NCI-H1436 treated with DMSO at 0.1 percent for 48 hours (cell line): ENCODE data around the gene MYBL2.

ENCODE experiments used
- DNase-seq: peaks from one replicate; lab custom pipeline; 2025; lab: John Stamatoyannopoulos, UW

The MYBL2 gene

DNA sequence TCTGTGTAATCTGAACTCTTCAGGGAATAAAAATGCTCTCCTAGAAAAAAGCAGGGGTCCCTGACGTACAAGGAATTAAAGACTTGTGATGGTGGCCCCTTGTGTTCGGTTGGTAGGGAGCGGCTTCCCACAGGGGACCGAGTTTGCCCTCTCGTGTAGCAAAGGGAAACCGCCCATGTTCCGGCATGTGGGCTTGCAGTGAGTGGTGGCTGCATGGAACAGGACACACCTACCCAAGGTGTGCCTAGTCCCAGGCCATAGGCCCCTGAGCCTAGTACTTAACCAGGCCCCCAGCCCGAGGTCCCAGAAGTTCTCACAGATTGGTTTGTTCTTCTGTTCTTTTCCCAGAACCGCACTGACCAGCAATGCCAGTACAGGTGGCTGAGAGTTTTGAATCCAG lies 15.5 kb downstream of the MYBL2 start:
- DNase-seq, result no peak

DNA sequence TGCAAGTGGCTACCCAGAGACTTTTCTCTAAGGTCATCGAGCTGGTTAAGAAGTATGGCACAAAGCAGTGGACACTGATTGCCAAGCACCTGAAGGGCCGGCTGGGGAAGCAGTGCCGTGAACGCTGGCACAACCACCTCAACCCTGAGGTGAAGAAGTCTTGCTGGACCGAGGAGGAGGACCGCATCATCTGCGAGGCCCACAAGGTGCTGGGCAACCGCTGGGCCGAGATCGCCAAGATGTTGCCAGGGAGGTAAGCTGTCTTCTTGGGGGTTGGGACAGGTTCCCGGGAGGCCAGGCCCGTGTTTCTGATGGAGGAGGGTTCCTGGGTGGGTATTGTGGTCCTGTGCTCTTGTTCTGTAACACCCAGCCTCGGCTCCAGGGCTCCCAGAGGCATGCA lies 19.9 kb downstream of the MYBL2 start:
- DNase-seq, result no peak

DNA sequence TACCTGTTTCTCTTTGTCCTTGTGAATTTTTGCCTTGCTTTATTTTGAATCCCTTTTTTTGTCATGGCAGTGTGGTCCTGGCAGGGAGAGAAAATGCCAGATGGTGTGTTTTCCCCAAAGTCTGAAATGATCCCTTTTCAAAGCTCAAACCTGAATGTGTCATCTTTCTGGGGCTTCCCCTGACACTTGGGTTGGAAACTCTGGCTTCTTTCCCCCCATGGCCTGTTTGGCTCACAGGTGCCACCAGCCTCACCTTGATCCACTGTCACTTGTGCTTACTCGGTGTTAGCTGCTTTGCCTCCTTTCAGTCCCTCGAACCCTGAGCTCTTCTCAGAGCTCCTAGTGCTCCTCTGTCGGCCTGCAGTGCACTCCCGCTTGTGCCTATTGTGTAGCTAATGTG lies 22.3 kb downstream of the MYBL2 start:
- no peak for DNase-seq

DNA sequence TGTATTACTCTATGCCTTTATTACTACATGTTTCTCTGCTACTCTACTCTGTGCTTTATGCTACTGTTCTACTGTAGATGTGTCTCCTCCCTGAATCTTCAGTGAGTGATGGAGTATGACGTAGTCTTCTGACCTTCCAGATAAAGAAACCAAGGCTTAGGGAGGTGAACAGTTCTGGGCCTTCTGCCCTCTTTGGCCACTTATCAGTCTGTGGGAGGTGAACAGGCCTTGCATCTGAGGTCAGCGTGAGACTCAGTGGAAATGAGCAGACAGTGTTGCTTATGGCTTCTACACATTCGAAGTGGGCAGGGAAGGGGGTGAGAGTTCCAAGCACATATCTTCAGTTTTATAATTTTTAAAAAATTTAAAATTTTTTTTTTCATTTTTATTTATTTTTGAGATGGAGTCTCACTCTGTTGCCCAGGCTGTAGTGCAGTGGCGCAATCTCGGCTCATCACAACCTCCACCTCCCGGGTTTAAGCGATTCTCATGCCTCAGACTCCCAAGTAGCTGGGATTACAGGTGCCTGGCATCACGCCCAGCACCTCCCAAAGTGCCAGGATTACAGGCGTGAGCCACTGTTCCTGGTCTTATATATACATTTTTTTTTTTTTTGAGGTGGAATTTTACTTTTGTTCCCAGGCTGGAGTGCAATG lies 24.2 kb downstream of the MYBL2 start:
- no peak for DNase-seq

DNA sequence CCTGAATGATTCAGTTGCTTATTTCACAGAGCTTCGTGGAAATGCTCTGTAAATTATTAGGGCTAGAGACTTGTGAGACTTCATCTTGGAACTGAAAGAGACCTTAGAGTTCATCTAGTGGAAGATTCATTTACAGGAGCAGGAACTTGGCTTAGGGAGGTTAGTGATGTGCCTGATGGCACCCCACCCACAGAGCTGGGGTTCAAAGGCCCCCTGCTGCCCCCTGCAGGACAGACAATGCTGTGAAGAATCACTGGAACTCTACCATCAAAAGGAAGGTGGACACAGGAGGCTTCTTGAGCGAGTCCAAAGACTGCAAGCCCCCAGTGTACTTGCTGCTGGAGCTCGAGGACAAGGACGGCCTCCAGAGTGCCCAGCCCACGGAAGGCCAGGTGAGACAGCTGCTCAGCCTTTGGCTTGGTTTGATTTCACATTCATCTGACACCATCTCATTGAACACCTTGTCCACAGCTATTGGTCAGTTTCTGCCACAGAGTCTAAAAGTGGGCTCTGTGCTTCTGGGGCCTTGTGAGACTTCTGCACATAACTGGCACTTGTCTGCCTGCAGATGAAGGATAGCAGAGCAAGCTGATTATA lies 25.1 kb downstream of the MYBL2 start:
- DNase-seq, result peak; percentile 6

DNA sequence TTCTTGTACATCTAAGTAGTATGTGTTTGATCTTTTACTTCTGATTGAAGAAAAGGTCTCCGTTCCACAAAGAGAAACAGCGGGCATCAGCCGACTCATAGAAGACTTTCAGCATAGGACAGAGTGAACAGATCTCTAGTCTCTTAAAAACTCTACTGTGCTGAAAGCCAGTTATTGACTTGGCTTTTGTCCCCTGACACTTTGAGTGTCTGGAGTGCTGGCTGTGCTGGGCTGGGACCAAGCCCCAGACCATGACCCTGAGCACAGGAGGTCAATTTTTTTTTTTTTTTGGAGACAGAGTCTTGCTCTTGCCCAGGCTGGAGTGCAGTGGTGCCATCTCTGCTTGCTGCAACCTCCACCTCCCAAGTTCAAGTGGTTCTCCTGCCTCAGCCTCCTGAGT lies 27.8 kb downstream of the MYBL2 start:
- no peak for DNase-seq

DNA sequence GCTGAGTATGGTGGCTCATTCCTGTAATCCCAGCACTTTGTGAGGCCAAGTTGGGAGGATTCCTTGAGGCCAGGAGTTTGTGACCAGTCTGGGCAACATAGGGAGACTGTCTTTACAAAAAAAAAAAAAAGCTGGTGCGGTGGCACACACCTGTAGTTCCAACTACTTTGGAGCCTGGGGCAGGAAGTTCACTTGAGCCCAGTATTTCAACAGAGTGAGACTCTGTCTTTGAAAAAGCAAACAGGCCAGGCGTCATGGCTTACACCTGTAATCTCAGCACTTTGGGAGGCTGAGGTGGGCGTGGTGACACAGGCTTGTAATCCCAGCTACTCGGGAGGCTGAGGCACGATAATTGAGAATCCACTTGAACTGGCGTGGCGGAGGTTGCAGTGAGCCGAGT lies 28.7 kb downstream of the MYBL2 start:
- DNase-seq, result no peak

DNA sequence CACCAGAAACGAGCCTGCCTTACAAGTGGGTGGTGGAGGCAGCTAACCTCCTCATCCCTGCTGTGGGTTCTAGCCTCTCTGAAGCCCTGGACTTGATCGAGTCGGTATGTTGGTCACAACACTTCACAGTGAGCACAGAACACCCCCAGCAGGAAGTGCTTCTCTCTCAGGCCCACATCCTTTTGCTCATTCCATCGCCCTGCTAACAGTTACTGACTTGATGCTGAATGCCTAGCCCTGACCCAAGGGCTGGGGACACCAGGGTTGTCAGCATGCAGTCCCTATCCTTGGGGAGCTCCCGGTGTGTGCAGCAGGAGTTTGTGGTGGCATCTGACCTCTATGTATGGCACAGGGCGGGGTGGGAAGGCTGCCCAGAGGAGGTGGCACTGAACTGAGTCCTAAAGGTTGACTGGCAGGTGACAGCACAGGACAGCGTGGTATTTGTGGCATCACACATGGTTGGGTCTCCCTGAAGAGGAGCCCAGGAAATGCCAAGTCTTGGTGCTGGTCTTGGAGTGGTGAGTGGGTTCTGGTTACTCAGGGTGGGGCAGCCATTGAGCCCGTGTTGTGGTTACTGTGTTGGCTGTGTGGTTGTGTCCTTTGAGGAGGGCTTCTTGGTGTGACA lies 33.1 kb downstream of the MYBL2 start:
- DNase-seq, result no peak

DNA sequence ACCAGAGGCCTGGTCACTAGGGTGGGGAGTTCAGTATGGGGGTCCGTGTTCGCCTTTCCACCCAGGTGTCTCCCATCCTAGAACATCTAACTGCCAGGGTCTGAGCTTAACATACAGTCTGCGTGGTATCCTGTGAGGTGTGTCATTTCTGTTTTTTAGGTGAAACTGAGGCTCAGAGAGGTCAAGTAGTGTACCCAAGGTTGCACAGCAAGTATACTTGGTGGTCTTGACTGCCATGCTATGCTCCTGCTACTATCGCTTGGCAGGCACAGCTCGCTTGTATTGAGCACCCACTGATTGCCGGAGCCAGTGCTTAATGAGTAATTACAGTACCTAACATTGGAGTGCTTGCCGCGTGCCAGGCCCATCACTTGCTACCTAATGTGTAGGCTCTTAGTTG lies 33.7 kb downstream of the MYBL2 start:
- DNase-seq, result no peak

DNA sequence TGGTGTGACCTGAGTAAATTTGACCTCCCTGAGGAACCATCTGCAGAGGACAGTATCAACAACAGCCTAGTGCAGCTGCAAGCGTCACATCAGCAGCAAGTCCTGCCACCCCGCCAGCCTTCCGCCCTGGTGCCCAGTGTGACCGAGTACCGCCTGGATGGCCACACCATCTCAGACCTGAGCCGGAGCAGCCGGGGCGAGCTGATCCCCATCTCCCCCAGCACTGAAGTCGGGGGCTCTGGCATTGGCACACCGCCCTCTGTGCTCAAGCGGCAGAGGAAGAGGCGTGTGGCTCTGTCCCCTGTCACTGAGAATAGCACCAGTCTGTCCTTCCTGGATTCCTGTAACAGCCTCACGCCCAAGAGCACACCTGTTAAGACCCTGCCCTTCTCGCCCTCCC lies 35.6 kb downstream of the MYBL2 start:
- DNase-seq, result no peak

DNA sequence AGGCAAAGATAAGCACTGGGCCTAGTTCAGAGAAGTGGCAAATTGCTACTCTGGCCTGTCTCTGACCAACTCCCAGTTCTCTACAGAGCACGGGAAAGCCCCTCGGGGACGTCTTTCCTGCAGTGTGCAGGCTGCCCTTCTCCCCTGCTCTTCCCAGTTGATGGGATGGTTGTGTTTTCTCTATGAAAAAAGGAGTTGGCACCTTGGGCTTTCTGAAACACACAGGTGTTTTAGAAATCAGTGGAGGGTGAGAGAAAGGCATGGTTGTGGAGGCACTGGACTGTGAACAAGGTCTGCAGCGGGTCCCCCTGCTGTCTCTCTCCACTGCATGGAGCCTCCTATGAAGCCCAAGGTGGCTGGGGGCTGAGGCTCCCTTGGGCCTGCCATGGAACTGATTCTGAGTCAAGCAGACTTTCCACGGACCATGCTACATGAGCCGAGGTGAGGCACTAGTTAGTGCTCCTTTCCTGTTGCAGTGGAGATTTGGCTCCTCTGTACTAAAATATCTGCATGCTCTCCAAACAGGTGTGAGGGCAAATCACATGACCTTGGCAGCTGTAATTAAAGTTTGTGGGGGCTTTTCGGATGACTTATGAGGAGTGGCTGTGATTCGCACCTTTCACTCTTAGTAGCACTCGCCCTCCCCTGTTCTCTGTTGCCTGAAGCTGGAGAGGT lies 43.6 kb downstream of the MYBL2 start:
- DNase-seq, result no peak

DNA sequence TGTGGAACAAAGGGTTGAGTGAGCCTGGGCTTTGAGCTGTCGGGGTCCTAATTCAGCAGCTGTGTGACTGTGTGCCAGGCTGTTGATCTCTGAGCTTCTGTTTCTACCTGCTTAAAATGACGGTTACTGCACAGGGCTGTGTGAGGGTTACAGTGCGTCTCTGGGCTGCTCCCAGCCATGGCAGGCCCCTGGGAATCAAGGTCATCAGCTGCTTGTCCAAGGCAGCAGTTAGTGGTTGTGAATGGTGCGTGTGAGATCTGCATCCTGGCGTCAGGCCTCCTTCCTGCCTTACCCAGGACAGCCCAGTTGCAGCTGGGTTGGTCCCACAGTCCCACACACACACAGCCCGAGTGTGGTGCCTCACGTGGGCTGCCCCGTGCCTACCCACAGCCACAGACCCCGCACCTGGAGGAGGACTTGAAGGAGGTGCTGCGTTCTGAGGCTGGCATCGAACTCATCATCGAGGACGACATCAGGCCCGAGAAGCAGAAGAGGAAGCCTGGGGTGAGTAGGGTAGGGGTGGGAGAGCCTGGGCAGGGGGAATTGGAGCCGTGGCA lies 44.3 kb downstream of the MYBL2 start:
- no peak for DNase-seq

DNA sequence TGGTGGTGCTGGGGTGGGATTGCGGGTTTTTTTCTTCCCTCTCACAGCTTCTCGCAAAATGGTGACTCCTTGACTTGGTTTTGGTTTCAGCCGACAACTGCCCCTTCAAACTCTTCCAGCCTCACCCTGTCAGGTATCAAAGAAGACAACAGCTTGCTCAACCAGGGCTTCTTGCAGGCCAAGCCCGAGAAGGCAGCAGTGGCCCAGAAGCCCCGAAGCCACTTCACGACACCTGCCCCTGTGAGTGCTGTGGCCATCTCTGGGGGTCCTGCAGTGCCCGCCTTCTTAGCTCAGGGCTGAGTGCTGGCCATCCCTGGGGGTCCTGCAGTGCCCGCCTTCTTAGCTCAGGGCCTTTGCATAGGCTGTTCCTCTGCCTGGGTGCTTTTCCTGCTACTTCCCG lies 48.1 kb downstream of the MYBL2 start:
- DNase-seq, result no peak

DNA sequence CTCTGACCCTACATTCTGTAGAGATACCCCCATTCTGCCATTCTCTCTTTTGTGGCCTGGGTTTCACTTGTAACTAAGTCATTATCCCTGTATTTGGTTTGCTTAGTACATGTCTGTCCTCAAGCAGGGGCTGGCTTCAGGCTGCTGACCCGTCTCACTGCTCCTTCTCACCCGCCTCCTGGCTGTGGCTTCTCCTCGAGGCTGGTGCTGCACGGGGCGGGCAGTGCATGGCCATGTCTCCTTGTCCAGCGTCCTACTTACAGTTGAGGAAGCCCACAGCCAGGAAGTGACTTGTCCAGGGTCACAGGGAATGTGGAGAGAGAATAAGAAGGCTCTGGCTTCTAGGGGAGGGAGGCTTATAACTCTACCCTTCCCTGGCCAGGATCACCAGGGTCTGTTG lies 48.6 kb downstream of the MYBL2 start:
- DNase-seq, result no peak

DNA sequence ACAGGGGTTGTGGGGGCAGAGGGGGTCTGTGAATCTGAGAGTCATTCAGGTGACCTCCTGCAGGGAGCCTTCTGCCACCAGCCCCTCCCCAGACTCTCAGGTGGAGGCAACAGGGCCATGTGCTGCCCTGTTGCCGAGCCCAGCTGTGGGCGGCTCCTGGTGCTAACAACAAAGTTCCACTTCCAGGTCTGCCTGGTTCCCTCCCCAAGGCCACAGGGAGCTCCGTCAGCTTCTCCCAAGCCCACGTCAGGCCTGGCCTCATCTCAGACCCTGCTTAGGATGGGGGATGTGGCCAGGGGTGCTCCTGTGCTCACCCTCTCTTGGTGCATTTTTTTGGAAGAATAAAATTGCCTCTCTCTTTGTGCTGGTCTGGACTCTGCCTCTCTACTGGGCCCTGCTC lies 49.2 kb downstream of the MYBL2 start:
- DNase-seq, result no peak

DNA sequence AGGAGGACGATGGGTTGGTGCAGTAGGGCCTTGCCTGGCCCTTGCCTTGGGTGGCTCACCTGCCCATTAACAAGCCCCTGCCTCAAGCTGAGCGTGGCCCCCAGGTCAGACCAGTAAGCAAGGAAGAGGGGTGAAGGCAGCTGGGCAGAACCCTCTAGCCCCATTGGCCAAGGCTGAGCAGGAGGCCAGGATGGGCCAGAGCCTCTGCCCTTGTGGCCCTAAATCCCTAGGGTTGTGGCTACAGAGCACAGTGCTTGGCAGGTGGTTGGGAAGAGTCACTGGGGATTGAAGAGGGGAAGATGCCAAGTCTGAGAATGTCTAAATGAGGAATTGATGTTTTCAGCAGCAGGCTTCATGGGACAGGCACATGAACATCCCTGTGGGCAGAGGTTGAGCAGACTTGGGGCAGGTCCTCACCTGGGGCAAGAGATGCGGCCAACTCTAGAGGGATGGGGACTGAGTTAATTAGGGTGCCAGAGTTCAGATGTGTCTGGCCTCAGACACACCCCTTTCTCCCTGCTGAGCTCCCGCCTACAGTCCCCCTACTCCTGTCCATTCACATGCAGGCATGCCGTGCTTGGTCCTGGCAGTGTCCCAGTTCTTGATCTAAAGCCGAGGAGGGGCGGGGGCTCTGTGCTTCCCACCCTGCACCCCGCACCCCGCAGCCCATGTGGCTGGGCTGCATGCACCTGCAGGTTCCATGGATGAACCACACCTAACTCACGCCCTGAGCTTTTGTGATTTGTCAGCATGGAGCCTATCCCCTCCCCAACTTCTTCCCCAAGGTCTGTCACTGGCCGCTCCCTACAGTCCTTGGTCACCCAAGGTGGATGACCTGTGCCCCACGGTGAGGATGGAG lies 50.1 kb downstream of the MYBL2 start:
- DNase-seq, result no peak

DNA sequence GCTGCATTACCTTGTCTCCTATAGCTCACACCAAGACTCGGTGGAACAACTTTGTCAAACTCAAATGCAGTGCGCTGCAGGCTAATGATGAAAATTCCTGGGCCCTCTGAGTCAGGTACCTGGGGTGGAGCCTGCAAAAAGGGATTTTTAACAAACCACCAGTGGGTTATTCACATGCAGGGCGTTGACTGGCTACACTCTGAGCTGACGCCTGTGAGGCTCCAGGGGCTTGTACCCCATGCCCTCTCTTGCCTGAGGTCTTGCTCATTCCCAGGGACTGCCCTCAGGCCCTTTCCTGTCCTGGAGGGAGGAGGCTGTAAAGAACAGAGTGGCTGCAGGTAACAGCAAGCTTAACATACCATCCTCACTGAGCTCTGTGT lies 50.7 kb downstream of the MYBL2 start:
- no peak for DNase-seq

DNA sequence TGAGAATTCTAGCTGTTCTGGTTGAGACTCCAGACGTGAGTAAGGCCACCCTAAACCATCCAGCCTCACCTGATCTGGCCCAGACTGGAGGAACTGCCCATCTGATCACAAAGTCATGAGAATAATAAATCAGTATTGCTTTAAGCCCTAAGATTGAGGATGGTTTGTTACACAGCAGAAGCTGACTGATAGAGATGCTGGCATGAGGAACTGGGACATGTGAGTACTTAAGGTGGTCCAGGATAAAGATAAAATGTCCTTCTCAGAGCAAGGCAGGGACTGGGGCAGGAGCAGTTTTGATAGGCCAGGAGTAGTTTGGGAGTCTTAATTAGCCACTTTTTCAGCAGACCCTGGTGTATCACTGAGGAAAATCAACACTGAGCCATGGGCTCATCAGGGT lies 53.1 kb downstream of the MYBL2 start:
- DNase-seq, result no peak

DNA sequence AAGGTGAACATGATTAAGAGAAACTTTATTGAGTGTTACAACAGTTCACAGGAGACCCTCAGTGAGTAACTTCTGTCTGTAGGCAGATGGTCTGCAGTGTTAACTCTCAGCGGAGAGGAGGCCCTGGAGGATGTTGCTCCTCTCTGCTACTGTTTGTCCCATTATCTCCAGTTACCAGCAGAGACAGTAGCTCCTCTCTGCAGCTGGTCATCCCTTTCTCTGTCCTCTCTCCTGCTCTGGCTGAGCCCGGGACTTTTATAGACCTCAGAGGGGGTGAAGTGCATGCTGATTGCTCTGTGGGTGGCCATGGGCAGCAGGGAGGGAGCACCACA lies 54.1 kb downstream of the MYBL2 start:
- DNase-seq, result no peak

DNA sequence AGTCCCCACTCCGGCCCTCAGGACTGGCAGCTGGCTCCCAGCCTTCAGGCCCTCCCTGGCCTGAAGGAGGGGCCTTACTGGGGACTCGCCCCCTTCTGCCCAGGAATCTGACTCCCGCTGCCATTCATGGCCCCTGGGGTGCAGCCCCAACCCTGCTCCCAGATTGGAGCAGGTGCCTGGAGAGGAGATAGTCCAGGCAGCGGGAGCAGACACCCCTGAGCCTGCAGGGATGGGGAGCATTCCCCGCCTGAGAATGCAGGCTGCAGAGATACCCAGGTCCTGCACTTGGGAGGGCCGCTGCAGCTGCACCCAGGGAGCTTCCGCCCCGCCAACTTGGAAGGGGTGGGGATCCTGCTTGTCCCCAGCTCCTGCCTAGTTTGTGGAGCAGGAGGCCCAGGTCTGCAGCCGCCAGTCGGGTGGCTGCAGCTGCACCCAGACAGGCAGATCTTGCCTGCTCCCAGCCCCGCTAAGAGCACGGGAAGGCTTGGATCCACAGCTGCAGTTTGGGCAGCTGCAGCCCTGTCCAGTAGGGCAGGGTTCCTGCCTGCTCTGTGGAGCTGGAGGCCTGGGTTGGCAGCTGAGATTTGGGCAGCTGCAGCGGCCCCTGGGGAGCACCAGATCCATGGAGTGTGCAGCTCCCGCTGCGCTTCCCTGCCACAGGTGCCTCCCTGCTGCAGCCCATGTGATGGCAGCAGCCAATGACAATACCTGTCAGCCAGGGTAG lies 54.7 kb downstream of the MYBL2 start:
- no peak for DNase-seq

DNA sequence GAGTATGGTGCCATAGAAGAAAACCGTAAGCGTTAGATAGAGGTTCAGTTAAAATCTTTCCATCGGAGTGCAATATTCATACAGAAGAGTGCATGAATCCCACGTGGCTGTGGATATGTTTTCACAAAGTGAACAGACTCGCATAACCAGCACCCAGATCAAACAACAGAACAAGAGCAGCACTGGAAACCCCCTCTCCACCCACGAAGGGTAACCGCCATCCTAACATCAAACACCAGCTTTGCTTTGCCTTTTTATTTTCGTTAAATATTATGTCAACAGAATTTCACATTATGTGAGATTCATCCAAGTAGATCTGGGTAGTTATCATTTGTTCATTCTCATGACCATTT lies 55.2 kb downstream of the MYBL2 start:
- DNase-seq, result no peak

DNA sequence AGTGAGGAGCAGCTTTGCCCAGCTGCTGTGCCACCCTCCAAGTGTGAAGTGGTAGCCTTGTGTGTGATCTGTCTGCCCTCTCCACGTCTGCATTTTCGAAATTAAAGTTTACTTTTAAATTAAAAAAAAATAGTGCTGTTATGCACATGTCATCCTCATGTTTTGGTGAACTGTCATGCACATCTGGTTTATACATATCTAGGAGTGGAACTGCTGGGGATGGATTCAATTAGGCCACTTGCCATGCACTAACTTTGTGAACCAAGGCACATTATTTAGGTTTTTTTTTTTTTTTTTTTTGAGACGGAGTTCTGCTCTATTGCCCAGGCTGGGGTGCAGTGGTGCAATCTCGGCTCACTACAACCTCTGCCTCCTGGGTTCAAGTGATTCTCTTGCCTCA lies 56.3 kb downstream of the MYBL2 start:
- DNase-seq, result no peak
